H1 (cell line): ENCODE measurements around the gene KLK6. TPM values are rescaled to one million over a fixed set of nuclear protein-coding genes. Genes with fewer than 3 reads are reported as not detected.

Experiments used
- CTCF ChIA-PET: fragments of 300-600 bp; sonication (Branson Sonifier 250); formaldehyde crosslinking; loops from one replicate; lab custom pipeline; 2021; ENCODE audit not compliant: partially characterized antibody; lab: Charles Lee
- POLR2A ChIA-PET: fragments of 300-600 bp; sonication (Branson Sonifier 250); formaldehyde crosslinking; loops from one replicate; lab custom pipeline; 2021; ENCODE audit warnings: inconsistent platforms; ENCODE audit not compliant: partially characterized antibody; lab: Charles Lee
- DNase-seq, 2 experiments: peaks; one replicate each; pipeline versions ENCODE4 v3.0.0 to v3.0.0-alpha.2; 2010 to 2022; ENCODE audit warnings: low spot score in 2 of 2, low read depth in 1 of 2, mixed read lengths in 1 of 2
- FAIRE-seq: peaks from 2 replicates; lab custom pipeline; 2011; peaks lifted over from hg19 to GRCh38; lab: Jason Lieb, UNC
- H2AFZ ChIP-seq: 2 replicates; pipeline ENCODE4 v1.8.1; 2012; ENCODE audit warnings: low read length, inconsistent platforms
- H2AK5ac ChIP-seq: 2 replicates; pipeline ENCODE4 v1.6.1; 2013; ENCODE audit warnings: low read depth, low read length
- H2BK120ac ChIP-seq: replicated peaks from 2 replicates; pipeline ENCODE3; 2013; ENCODE audit warnings: low read depth, low read length, inconsistent platforms
- H2BK12ac ChIP-seq: 2 replicates; pipeline ENCODE4 v1.6.1; 2013; ENCODE audit warnings: low read depth, low read length
- H2BK15ac ChIP-seq: 2 replicates; pipeline ENCODE4 v1.6.1; 2013; ENCODE audit warnings: low read length
- H2BK20ac ChIP-seq: 2 replicates; pipeline ENCODE4 v1.6.1; 2013; ENCODE audit warnings: low read length
- H2BK5ac ChIP-seq: 2 replicates; pipeline ENCODE4 v1.6.1; 2013; ENCODE audit warnings: low read depth, low read length
- H3K14ac ChIP-seq: 2 replicates; pipeline ENCODE4 v1.6.1; 2013; ENCODE audit warnings: inconsistent platforms; ENCODE audit not compliant: insufficient read length
- H3K18ac ChIP-seq: 2 replicates; pipeline ENCODE4 v1.6.1; 2013; ENCODE audit warnings: low read length; ENCODE audit errors: extremely low read depth
- H3K23ac ChIP-seq: 2 replicates; pipeline ENCODE4 v1.6.1; 2013; ENCODE audit warnings: inconsistent platforms; ENCODE audit not compliant: insufficient read length
- H3K23me2 ChIP-seq: 2 replicates; pipeline ENCODE4 v1.6.1; 2013; ENCODE audit warnings: low read depth, low read length
- H3K27ac ChIP-seq: 2 replicates; pipeline ENCODE4 v1.6.1; 2011; ENCODE audit warnings: low read depth, low read length, inconsistent platforms
- H3K27me3 ChIP-seq, 4 experiments: replicated peaks in 1 of 4; 1 replicate in 1 of 4; 2 replicates in 3 of 4; pipeline versions ENCODE4 v1.6.1 to v1.8.1; 2011 to 2013; ENCODE audit warnings: low read length in 3 of 4, mild to moderate bottlenecking in 3 of 4, inconsistent platforms in 2 of 4, mixed read lengths in 2 of 4, moderate library complexity in 1 of 4; ENCODE audit not compliant: control insufficient read depth in 3 of 4, insufficient read depth in 3 of 4; ENCODE audit errors: extremely low read depth in 1 of 4
- H3K36me3 ChIP-seq, 4 experiments: 2 replicates each; pipeline versions ENCODE4 v1.6.1 to v1.8.1; 2011 to 2013; ENCODE audit warnings: mild to moderate bottlenecking in 4 of 4, low read length in 3 of 4, moderate library complexity in 2 of 4, control low read depth in 1 of 4, inconsistent platforms in 1 of 4; ENCODE audit not compliant: insufficient read depth in 4 of 4, control insufficient read depth in 2 of 4
- H3K4ac ChIP-seq: replicated peaks from 2 replicates; pipeline ENCODE3; 2013; ENCODE audit warnings: low read length, low read depth, mixed read lengths, inconsistent platforms; ENCODE audit not compliant: insufficient read length
- H3K4me1 ChIP-seq, 4 experiments: replicated peaks in 1 of 4; 1 replicate in 1 of 4; 2 replicates in 3 of 4; pipeline versions ENCODE4 v1.6.1 to v1.8.1; 2011 to 2013; ENCODE audit warnings: low read length in 3 of 4, inconsistent platforms in 2 of 4, mixed read lengths in 1 of 4; ENCODE audit not compliant: insufficient read depth in 4 of 4, control insufficient read depth in 3 of 4
- H3K4me2 ChIP-seq, 2 experiments: 2 replicates each; pipeline versions ENCODE4 v1.6.1 to v1.8.1; 2011 to 2013; ENCODE audit warnings: low read depth in 2 of 2, low read length in 2 of 2, control low read depth in 1 of 2, inconsistent platforms in 1 of 2, mild to moderate bottlenecking in 1 of 2; ENCODE audit not compliant: insufficient read depth in 1 of 2
- H3K4me3 ChIP-seq, 4 experiments: fragments of 200-600, 300-600 bp in 1 of 4; sonication (generic), shearing (Covaris generic), sonication (Bioruptor Twin) in 1 of 4; 2 replicates each; pipeline versions ENCODE4 v1.5.1 to v1.8.1; 2011 to 2016; ENCODE audit warnings: low read length in 4 of 4, low read depth in 3 of 4, control low read depth in 2 of 4, inconsistent platforms in 2 of 4, mild to moderate bottlenecking in 2 of 4, mixed read lengths in 1 of 4, moderate library complexity in 1 of 4; ENCODE audit not compliant: insufficient read depth in 2 of 4; ENCODE audit errors: extremely low read depth in 1 of 4
- H3K56ac ChIP-seq: replicated peaks from 2 replicates; pipeline ENCODE3; 2013; ENCODE audit warnings: low read depth, mild to moderate bottlenecking, mixed read lengths, low read length, inconsistent platforms; ENCODE audit not compliant: insufficient read length
- H3K79me1 ChIP-seq: 2 replicates; pipeline ENCODE4 v1.6.1; 2013; ENCODE audit warnings: low read depth, low read length, control low read depth
- H3K79me2 ChIP-seq, 2 experiments: 2 replicates each; pipeline versions ENCODE4 v1.6.1 to v1.8.1; 2012 to 2013; ENCODE audit warnings: low read length in 2 of 2, mild to moderate bottlenecking in 2 of 2, inconsistent platforms in 1 of 2; ENCODE audit not compliant: insufficient read depth in 2 of 2, control insufficient read depth in 1 of 2
- H3K9ac ChIP-seq, 4 experiments: replicated peaks in 1 of 4; 1 replicate in 1 of 4; 2 replicates in 3 of 4; pipeline versions ENCODE4 v1.6.1 to v1.8.1; 2011 to 2013; ENCODE audit warnings: low read depth in 3 of 4, low read length in 3 of 4, control low read depth in 2 of 4, mild to moderate bottlenecking in 2 of 4, moderate library complexity in 2 of 4, inconsistent platforms in 1 of 4; ENCODE audit errors: extremely low read depth in 1 of 4
- H3K9me3 ChIP-seq, 2 experiments: 2 replicates each; pipeline versions ENCODE4 v1.6.1 to v1.8.1; 2012 to 2013; ENCODE audit warnings: mild to moderate bottlenecking in 2 of 2, moderate library complexity in 2 of 2, control low read depth in 1 of 2, inconsistent platforms in 1 of 2, low read depth in 1 of 2, low read length in 1 of 2, mixed read lengths in 1 of 2; ENCODE audit not compliant: insufficient read depth in 2 of 2
- H4K20me1 ChIP-seq, 2 experiments: replicated peaks in 1 of 2; 2 replicates each; pipeline versions ENCODE3 to v1.8.1; 2011 to 2013; ENCODE audit warnings: inconsistent platforms in 2 of 2, low read length in 2 of 2, mild to moderate bottlenecking in 1 of 2; ENCODE audit not compliant: insufficient read depth in 2 of 2, control insufficient read depth in 1 of 2
- H4K5ac ChIP-seq: 2 replicates; pipeline ENCODE4 v1.6.1; 2013; ENCODE audit warnings: low read length, low read depth, mixed read lengths, inconsistent platforms; ENCODE audit not compliant: insufficient read length
- H4K8ac ChIP-seq: 2 replicates; pipeline ENCODE4 v1.8.0; 2013; ENCODE audit warnings: mild to moderate bottlenecking, moderate library complexity, low read length, inconsistent platforms; ENCODE audit not compliant: insufficient read depth; ENCODE audit errors: extremely low read depth
- H4K91ac ChIP-seq: replicated peaks from 2 replicates; pipeline ENCODE3; 2013; ENCODE audit warnings: low read length, mixed read lengths, inconsistent platforms; ENCODE audit not compliant: insufficient read length
- BACH1 ChIP-seq: IDR thresholded peaks from 2 replicates; pipeline ENCODE4 v1.6.1; 2012; ENCODE audit warnings: low read length, improper control_type of control experiment
- BCL11A ChIP-seq, 2 experiments: IDR thresholded peaks; one replicate each; pipeline ENCODE4 v1.6.1; 2011; ENCODE audit warnings: low read depth in 2 of 2, low read length in 2 of 2, mild to moderate bottlenecking in 2 of 2
- CEBPB ChIP-seq: IDR thresholded peaks from 2 replicates; pipeline ENCODE4 v1.6.1; 2012; ENCODE audit warnings: low read depth, low read length
- CTBP2 ChIP-seq: IDR thresholded peaks from 2 replicates; pipeline ENCODE4 v1.7.0; 2011; ENCODE audit warnings: borderline replicate concordance, mild to moderate bottlenecking, moderate library complexity, mixed read lengths, low read length; ENCODE audit not compliant: insufficient read depth, insufficient read length
- EP300 ChIP-seq, 2 experiments: IDR thresholded peaks; 1 replicate in 1 of 2; 2 replicates in 1 of 2; pipeline ENCODE4 v1.6.1; 2011 to 2012; ENCODE audit warnings: low read depth in 2 of 2, low read length in 2 of 2, mild to moderate bottlenecking in 2 of 2, borderline replicate concordance in 1 of 2, inconsistent platforms in 1 of 2, moderate library complexity in 1 of 2
- FOSL1 ChIP-seq: IDR thresholded peaks from 2 replicates; pipeline ENCODE4 v1.6.1; 2011; ENCODE audit warnings: mild to moderate bottlenecking, low read depth, low read length, moderate library complexity; ENCODE audit not compliant: insufficient read depth
- POU5F1 ChIP-seq: IDR thresholded peaks from 2 replicates; pipeline ENCODE4 v1.6.1; 2011; ENCODE audit warnings: low read depth, mild to moderate bottlenecking, low read length, moderate library complexity
- RBBP5 ChIP-seq: IDR thresholded peaks from 2 replicates; pipeline ENCODE4 v1.7.1; 2012; ENCODE audit warnings: low read depth, mild to moderate bottlenecking, inconsistent platforms, low read length, moderate library complexity, borderline replicate concordance
- RNF2 ChIP-seq: fragments of 200-900, 300-1000 bp; sonication (generic); IDR thresholded peaks from 2 replicates; pipeline ENCODE4 v1.7.1; 2016; ENCODE audit warnings: borderline replicate concordance, low read depth, mild to moderate bottlenecking, antibody characterized with exemption, low read length; ENCODE audit not compliant: poor library complexity, severe bottlenecking; ENCODE audit errors: missing control alignments
- SAP30 ChIP-seq: fragments of 300-600 bp; sonication (generic); IDR thresholded peaks from 2 replicates; pipeline ENCODE4 v1.7.1; 2012; ENCODE audit warnings: low read length, moderate library complexity, mild to moderate bottlenecking, inconsistent platforms; ENCODE audit not compliant: insufficient read depth, insufficient replicate concordance
- SIRT6 ChIP-seq: IDR thresholded peaks from one replicate; pipeline ENCODE4 v1.7.1; 2012; ENCODE audit warnings: low read length, inconsistent platforms
- TAF1 ChIP-seq: IDR thresholded peaks from 2 replicates; pipeline ENCODE4 v1.6.1; 2011; ENCODE audit warnings: mild to moderate bottlenecking, low read depth, low read length
- TCF12 ChIP-seq: IDR thresholded peaks from 2 replicates; pipeline ENCODE4 v1.6.1; 2011; ENCODE audit warnings: low read depth, mild to moderate bottlenecking, low read length
- YY1 ChIP-seq: IDR thresholded peaks from 2 replicates; pipeline ENCODE4 v1.6.1; 2011; ENCODE audit warnings: low read depth, mild to moderate bottlenecking, low read length
- WGBS, 2 experiments: shearing (Covaris generic) in 1 of 2; methylation state at CpG; one replicate each; pipeline versions ENCODE4 v1.1.6 to v1.1.7; 2013 to 2015; ENCODE audit warnings: low lambda C conversion rate in 2 of 2, mixed read lengths in 2 of 2, inconsistent platforms in 1 of 2, low coverage in 1 of 2, missing lambda C conversion rate in 1 of 2; ENCODE audit not compliant: insufficient replicate concordance in 2 of 2, insufficient coverage in 1 of 2, insufficient read length in 1 of 2; ENCODE audit errors: extremely low coverage in 1 of 2, missing lambda C conversion rate in 1 of 2; 5-methylcytosine and 5-hydroxymethylcytosine counted together
- polyA plus RNA-seq, 7 experiments: library from polyadenylated mRNA; depleted of rRNA in 3 of 7; stranded (reverse) in 5 of 7; unstranded in 2 of 7; fragments of >200 nt in 5 of 7; fragments of 200-250 nt in 2 of 7; gene quantifications; 1 replicate in 5 of 7; 2 replicates in 1 of 7; 4 replicates in 1 of 7; pipeline versions ENCODE4 v1.2.1 to v1.2.3, GENCODE V29; 2011 to 2013; ENCODE audit warnings: missing spikeins in 2 of 7, mixed read lengths in 2 of 7
- total RNA-seq: library from RNA; stranded (reverse); fragmentation: NEBNext Ultra II Directional; extraction: Animal tissue kit (Norgen Biotek cat#: 25700); gene quantifications from 2 replicates; pipeline ENCODE4 v1.2.1, GENCODE V29; 2021

KLK6 gene
- total and polyA plus RNA-seq, 2 of the 8 experiments (the other 6 are each of a cell fraction or from before 2014, with no cell fraction given), result 0.69 to 3.2 TPM

- no peak overlapping the region for H2BK120ac ChIP-seq
- 94% methylated on average over 6 of the region's 6 CpGs; no CpG with 5 or more reads in 1 of the 2 experiments for WGBS, 2 experiments
- H3K4me3 ChIP-seq, result no peak overlapping the region
- H4K20me1 ChIP-seq, result no peaks in the 10 kb centered on the region
- no peak overlapping the region for H3K23ac ChIP-seq
- CTCF ChIA-PET, result interaction anchor here (1.2 to 1.3 kb wide), 2 partner anchors 9 to 53 kb away, joined by 3 to 4 read pairs; no protein-coding TSS in a partner anchor
- H4K5ac ChIP-seq, result no peak overlapping the region
- H3K79me2 ChIP-seq, result no peaks in the 10 kb centered on the region
- no peak overlapping the region for H3K27ac ChIP-seq
- H3K23me2 ChIP-seq, result peaks cover 3% of the 10 kb centered on the region; the same call in 1 of the 2 replicates
- no peak overlapping the region for H4K8ac ChIP-seq
- no peak overlapping the region for H2BK12ac ChIP-seq
- H3K36me3 ChIP-seq, result no peaks in the 10 kb centered on the region
- POLR2A ChIA-PET, result no interaction called here
- no peaks in the 10 kb centered on the region for H3K79me1 ChIP-seq
- H3K4ac ChIP-seq, result no peak overlapping the region
- H3K9ac ChIP-seq, result no peak overlapping the region
- H3K14ac ChIP-seq, result no peak overlapping the region
- FAIRE-seq, result no peak
- no peaks in the 10 kb centered on the region; a peak in 1 of 7 replicates for H3K27me3 ChIP-seq
- peaks cover 0 to 3% (median 0%) of the 10 kb centered on the region in 4 experiments; a peak in 2 of 7 replicates for H3K4me1 ChIP-seq
- H2BK5ac ChIP-seq, result no peak overlapping the region
- no peak overlapping the region for H4K91ac ChIP-seq
- H2AFZ ChIP-seq, result no peak overlapping the region
- no peak overlapping the region for H3K56ac ChIP-seq
- H2AK5ac ChIP-seq, result no peak overlapping the region
- no peak for DNase-seq
- H2BK15ac ChIP-seq, result no peak overlapping the region
- H3K18ac ChIP-seq, result no peak overlapping the region
- H2BK20ac ChIP-seq, result no peak overlapping the region
- H3K4me2 ChIP-seq, result no peak overlapping the region
- no peaks in the 10 kb centered on the region; a peak in 1 of 4 replicates for H3K9me3 ChIP-seq
- TF ChIP-seq TAF1 (no peak), YY1 (no peak), RBBP5 (no peak), CTBP2 (no peak), POU5F1 (no peak), RNF2 (no peak), BCL11A (IDR thresholded peaks at IDR 0.05; ENCODE audit: low read depth in 2 of 2, low read length in 2 of 2) (no peak), SAP30 (no peak), EP300 (IDR thresholded peaks at IDR 0.05; ENCODE audit: borderline replicate concordance in 1 of 2, low read depth in 2 of 2, low read length in 2 of 2) (no peak), BACH1 (no peak), CEBPB (no peak), FOSL1 (no peak), TCF12 (no peak), SIRT6 (no peak)
Measured at GRCh38 chr19:50963381-50963780, 6.0 kb downstream of the KLK6 start.
